ENCODE results near the gene XRCC4. TPM values are rescaled to one million over a fixed set of nuclear protein-coding genes. Genes with fewer than 3 reads are reported as not detected.

Gene XRCC4
- total RNA-seq, 1 experiment from 2014 or later, result 7.1 TPM

- intact Hi-C loops (cut with micrococcal nuclease), result no loop called here
Measured at GRCh38 chr5:83306572-83307241, 229.4 kb downstream of the XRCC4 start.

GRCh38 chr5:83312663-83313062, 235.3 kb downstream of the XRCC4 start:
- Mint-ChIP-seq H3K9me3 (ENCODE audit: unreplicated experiment) (no peaks in the 10 kb centered on the region), H3K27ac (ENCODE audit: low read depth, unreplicated experiment) (no peak overlapping the region), H3K36me3 (ENCODE audit: insufficient read depth, unreplicated experiment) (no peaks in the 10 kb centered on the region), H3K4me1 (ENCODE audit: insufficient read depth, unreplicated experiment) (peaks cover 7% of the 10 kb centered on the region), H3K4me3 (ENCODE audit: unreplicated experiment) (no peak overlapping the region), H3K27me3 (ENCODE audit: insufficient read depth, unreplicated experiment) (no peaks in the 10 kb centered on the region)
- ChIA-PET CTCF (interaction anchor here (1.0 kb wide), 1 partner anchor 56 kb away, joined by 3 read pairs; no protein-coding TSS in a partner anchor), POLR2A (no interaction called here)
- no TSS peak for BruUV-seq (replicated peaks)
- TF ChIP-seq CTCF (IDR thresholded peaks at IDR 0.05; ENCODE audit: unreplicated experiment), result no peak
- DNase-seq (ENCODE audit: unreplicated experiment), result no peak
- intact Hi-C loops (cut with micrococcal nuclease), result no loop called here

More at GRCh38 chr5:83306572-83307241, 229.4 kb downstream of the XRCC4 start:
- TF ChIP-seq CTCF (IDR thresholded peaks at IDR 0.05; ENCODE audit: unreplicated experiment), result no peak
- Mint-ChIP-seq H3K9me3 (ENCODE audit: unreplicated experiment) (no peaks in the 10 kb centered on the region), H3K36me3 (ENCODE audit: insufficient read depth, unreplicated experiment) (no peaks in the 10 kb centered on the region), H3K4me3 (ENCODE audit: unreplicated experiment) (no peak overlapping the region), H3K27me3 (ENCODE audit: insufficient read depth, unreplicated experiment) (no peaks in the 10 kb centered on the region), H3K4me1 (ENCODE audit: insufficient read depth, unreplicated experiment) (peaks cover 6% of the 10 kb centered on the region), H3K27ac (ENCODE audit: low read depth, unreplicated experiment) (peak overlapping the region; percentile 37)
- POLR2A ChIA-PET, result interaction anchor here (0.7 kb wide), 1 partner anchor 8 kb away, joined by 3 read pairs; no protein-coding TSS in a partner anchor
- CTCF ChIA-PET, result no interaction called here
- peak; percentile 78 for DNase-seq (ENCODE audit: unreplicated experiment)
- no TSS peak for BruUV-seq (replicated peaks)

DNA sequence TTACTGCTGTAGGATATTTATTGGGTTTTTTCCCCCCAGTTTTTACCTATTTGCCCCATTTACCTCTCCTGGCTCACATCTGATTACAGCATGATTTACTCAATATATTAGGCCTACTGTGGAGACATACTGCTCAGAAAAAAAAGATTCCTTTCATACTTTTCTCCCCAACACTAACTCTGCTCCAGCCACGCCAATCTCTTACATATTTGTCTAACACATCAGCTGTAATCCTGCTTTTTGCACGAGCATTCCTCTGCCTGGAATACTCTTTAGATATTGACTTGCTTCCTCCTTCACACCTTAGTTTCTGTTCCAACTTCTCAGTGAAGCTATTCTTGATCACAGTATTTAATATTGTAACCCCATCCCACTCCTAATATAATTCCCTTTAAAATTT, 236.1 kb downstream of the XRCC4 start:
- no TSS peak for BruUV-seq (replicated peaks)
- POLR2A ChIA-PET, result no interaction called here
- no peaks in the 10 kb centered on the region for H3K36me3 Mint-ChIP-seq (ENCODE audit: insufficient read depth, unreplicated experiment)
- no peak for TF ChIP-seq CTCF (IDR thresholded peaks at IDR 0.05; ENCODE audit: unreplicated experiment)
- intact Hi-C loops (cut with micrococcal nuclease), result no loop called here
- H3K4me1 Mint-ChIP-seq (ENCODE audit: insufficient read depth, unreplicated experiment), result peaks cover 7% of the 10 kb centered on the region
- no peak for DNase-seq (ENCODE audit: unreplicated experiment)
- no peaks in the 10 kb centered on the region for H3K9me3 Mint-ChIP-seq (ENCODE audit: unreplicated experiment)
- peak overlapping the region; percentile 8 for H3K27ac Mint-ChIP-seq (ENCODE audit: low read depth, unreplicated experiment)
- no peaks in the 10 kb centered on the region for H3K27me3 Mint-ChIP-seq (ENCODE audit: insufficient read depth, unreplicated experiment)
- no peak overlapping the region for H3K4me3 Mint-ChIP-seq (ENCODE audit: unreplicated experiment)
- CTCF ChIA-PET, result no interaction called here

DNA sequence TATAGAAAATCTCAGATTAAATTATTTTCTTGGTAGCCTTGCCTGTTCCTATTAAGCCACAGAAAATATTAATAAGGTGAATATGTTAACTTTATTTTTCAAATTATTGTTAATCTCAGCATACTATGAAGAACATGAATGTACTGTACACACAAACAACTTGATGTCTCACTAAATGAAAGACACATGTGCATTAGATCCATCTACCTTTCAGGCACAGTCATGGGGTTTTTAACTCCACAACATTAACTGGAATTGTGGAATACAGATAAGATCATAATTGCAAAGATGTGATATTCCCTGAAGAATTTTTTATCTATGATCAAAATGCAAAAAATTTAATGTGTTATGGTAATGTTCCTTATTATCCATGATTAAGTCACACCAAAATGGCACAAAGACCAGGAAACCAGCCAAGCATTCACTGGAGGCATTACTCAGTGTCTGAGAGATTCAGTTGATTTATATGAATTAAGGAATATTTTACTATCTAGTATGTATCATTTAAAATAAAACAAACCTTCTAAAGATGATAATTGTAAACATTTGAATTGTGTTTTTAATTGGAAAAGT, 244.2 kb downstream of the XRCC4 start:
- Mint-ChIP-seq H3K4me1 (ENCODE audit: insufficient read depth, unreplicated experiment) (no peaks in the 10 kb centered on the region), H3K36me3 (ENCODE audit: insufficient read depth, unreplicated experiment) (no peaks in the 10 kb centered on the region), H3K9me3 (ENCODE audit: unreplicated experiment) (no peaks in the 10 kb centered on the region), H3K27me3 (ENCODE audit: insufficient read depth, unreplicated experiment) (no peaks in the 10 kb centered on the region), H3K4me3 (ENCODE audit: unreplicated experiment) (no peak overlapping the region), H3K27ac (ENCODE audit: low read depth, unreplicated experiment) (no peak overlapping the region)
- no peak for TF ChIP-seq CTCF (IDR thresholded peaks at IDR 0.05; ENCODE audit: unreplicated experiment)
- intact Hi-C loops (cut with micrococcal nuclease), result no loop called here
- POLR2A ChIA-PET, result no interaction called here
- BruUV-seq (replicated peaks), result no TSS peak
- peak; percentile 11 for DNase-seq (ENCODE audit: unreplicated experiment)
- CTCF ChIA-PET, result no interaction called here

Data from MCF 10A (cell line).